IPS-18c (cell line): ENCODE results near the gene ALDH1L1.

ENCODE experiments used
- H3K4me3 ChIP-seq: 2 replicates; pipeline ENCODE4 v1.7.0; 2013; ENCODE audit warnings: low read depth, mild to moderate bottlenecking, low read length, moderate library complexity; ENCODE audit not compliant: insufficient read depth
- H3K9me3 ChIP-seq: one replicate; pipeline ENCODE4 v1.6.1; 2013; ENCODE audit warnings: mild to moderate bottlenecking, low read length, moderate library complexity; ENCODE audit not compliant: control insufficient read depth, insufficient read depth

ALDH1L1 gene

DNA sequence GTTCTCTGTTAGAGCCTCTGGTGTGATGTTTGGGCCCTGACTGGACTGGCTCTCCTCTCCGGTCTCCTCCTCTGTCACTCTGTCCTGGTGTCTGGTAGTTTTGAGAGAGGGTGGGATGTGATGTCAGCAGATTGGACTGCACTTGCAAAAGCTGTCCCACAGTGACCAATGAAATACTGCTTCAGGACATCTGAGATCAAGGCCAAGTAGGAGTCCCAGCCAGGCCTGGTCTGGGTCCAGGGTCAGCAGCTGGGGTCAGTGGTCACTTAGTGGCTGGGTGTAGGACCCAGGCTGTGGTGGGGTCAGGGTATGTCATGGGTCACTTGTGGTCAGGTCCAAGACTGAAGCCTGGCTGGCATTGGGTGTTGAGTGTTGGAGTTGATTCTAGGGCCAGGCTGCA, 20.9 kb downstream of the ALDH1L1 start:
- Histone ChIP-seq H3K4me3 (no peak overlapping the region), H3K9me3 (no peaks in the 10 kb centered on the region)

DNA sequence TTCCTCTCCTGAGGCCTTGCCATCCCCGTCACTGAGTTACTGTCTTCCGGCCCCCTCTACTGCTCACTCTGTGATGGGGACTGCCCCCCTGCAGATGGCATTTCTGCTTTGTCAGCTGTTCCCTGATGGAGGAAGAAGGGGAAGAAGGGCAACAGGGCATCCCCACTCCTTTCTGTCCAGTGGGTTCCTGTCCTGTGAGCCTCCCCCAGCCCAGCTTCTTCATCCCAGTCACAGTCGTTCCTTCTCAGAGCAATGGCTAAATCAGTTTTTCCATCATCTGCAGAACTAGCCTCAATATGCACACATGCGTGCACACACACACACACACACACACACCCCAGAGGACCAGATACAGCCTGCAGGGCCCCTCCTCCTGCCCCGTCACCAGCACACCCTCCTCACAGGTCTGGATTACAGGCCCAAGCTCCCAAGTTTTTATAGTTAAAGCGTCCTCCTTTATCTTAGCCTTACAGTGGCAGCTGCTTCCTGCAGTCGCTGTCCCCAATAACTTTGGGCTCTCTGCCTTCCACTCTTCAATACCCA, 21.4 kb downstream of the ALDH1L1 start:
- Histone ChIP-seq H3K4me3 (no peak overlapping the region), H3K9me3 (no peaks in the 10 kb centered on the region)

- H3K4me3 ChIP-seq, result no peak overlapping the region
- no peaks in the 10 kb centered on the region for H3K9me3 ChIP-seq
These were observed 22.1 kb downstream of the ALDH1L1 start for GRCh38 chr3:126158016-126158911.

DNA sequence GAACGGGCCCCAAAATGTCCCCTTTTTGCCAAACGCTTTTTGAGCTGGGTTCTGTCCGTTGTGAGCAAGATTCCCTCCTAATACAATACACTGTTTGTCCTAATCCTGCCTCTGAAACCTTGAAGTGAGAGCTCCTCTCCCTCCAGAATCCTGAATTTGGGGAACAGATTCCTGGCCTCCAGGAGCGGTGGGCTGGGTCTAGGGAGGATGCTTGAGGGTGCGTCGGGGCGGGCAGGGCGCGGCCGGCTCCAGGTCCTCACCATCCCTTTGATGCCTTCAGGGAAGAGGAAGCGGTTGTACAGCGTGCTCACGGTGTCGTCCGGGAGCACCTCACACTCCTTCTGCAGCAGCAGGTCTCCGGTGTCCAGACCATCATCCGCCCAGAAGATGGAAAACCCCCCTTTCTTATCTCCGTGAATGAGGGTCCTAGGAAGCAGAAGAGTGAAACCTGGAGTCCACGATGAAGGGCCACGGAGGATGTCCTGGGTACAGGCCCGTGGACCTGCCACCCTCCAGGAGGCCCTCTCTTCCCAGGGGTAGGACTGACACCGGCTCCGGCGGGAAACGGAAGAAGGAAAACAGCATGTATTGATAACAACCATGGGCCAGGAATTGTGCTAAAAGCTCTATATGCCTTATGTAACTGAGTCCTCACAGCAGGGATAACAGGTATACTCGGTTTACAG, 23.2 kb downstream of the ALDH1L1 start:
- H3K9me3 ChIP-seq, result no peaks in the 10 kb centered on the region
- no peak overlapping the region for H3K4me3 ChIP-seq

GRCh38 chr3:126156468-126156867, 23.9 kb downstream of the ALDH1L1 start:
- Histone ChIP-seq H3K9me3 (no peaks in the 10 kb centered on the region), H3K4me3 (no peak overlapping the region)

DNA sequence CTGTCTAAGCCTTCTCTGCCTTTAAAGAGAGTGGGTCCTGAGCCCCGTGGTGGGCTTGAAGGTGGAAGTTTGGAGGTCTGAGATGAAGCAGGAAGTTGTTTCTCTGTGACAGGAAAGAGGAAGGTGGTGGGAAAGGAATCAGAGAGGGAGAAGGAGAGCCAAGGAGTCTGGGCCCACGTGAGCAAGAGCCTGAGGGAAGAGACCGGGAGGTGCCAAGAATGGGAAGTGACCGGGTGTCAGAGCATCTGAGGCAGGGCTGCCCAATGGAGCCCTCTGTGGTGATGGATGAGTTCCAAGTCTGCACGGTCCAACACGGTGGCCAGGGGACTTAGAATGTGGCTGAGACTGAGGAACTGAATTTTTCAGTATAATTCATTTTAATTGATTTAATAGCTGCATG, 24.6 kb downstream of the ALDH1L1 start:
- H3K9me3 ChIP-seq, result no peaks in the 10 kb centered on the region
- no peak overlapping the region for H3K4me3 ChIP-seq

DNA sequence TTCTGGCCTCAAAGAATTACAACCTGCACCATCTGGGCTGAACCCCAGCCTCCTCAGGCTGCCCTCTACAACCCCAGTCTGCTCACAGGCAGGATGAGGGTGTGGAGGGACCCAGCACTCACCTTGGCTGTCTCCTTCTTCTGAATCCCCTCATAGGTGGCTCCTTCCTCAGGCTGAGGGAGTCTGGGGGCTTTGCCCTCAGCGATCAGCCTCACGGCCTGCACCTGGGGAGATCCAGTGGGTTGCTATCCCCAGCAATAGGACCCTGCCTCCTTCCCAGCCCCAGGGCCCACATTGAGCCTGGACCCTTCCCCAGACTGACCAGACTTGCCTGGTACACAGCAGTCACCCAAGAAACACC, 25.1 kb downstream of the ALDH1L1 start:
- H3K4me3 ChIP-seq, result no peak overlapping the region

DNA sequence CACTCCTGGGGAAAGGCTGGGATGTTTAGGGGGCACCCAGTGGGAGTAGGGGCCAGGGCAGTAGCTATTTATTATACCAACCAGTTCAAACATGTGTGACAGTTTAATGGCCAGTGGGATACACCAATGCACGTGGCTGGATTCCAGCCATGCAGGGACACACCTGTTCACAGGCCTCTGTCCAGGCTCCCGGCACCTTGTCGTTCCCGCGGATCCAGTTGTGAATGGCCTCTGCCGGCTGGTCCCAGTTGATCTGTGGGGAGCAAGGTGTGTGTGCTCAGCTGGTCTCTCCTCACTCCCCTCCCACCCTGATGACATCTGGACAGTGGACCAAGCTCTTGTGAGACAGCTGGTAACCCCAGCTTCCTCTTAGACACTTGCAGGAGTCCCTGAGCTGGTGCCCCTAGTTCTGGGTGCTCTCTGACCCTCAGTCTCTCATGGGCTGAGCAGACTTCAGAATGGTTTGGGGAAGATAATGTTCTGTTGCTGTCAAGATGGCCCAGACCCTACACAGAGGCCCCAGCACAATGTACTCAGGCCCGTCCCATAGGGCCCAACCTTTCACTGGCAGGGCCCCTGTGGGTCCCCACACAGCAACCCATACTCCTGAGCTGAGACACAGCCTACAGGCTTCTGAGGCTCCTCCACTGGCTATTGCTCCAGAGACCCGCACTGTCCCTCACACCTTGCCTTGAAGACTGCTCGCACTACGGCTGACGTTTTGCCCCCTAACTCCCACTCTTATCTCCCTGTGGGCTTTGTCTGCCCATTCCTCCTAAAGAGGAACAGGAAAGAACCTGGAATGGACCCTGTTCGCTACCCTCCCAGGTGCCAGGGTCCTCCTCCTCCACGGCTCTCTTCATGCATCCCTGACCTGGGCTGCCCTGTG, 25.8 kb downstream of the ALDH1L1 start:
- H3K9me3 ChIP-seq, result no peaks in the 10 kb centered on the region
- no peak overlapping the region for H3K4me3 ChIP-seq

More for the DNA sequence above, 25.1 kb downstream of the ALDH1L1 start:
- H3K9me3 ChIP-seq, result no peaks in the 10 kb centered on the region

- Histone ChIP-seq H3K4me3 (no peak overlapping the region), H3K9me3 (no peaks in the 10 kb centered on the region)
These were observed 26.6 kb downstream of the ALDH1L1 start for GRCh38 chr3:126153695-126154360.

- Histone ChIP-seq H3K4me3 (no peak overlapping the region), H3K9me3 (no peaks in the 10 kb centered on the region)
These were observed 27.3 kb downstream of the ALDH1L1 start for GRCh38 chr3:126152901-126153694.

GRCh38 chr3:126152458-126152857, 27.9 kb downstream of the ALDH1L1 start:
- H3K4me3 ChIP-seq, result no peak overlapping the region
- no peaks in the 10 kb centered on the region for H3K9me3 ChIP-seq

DNA sequence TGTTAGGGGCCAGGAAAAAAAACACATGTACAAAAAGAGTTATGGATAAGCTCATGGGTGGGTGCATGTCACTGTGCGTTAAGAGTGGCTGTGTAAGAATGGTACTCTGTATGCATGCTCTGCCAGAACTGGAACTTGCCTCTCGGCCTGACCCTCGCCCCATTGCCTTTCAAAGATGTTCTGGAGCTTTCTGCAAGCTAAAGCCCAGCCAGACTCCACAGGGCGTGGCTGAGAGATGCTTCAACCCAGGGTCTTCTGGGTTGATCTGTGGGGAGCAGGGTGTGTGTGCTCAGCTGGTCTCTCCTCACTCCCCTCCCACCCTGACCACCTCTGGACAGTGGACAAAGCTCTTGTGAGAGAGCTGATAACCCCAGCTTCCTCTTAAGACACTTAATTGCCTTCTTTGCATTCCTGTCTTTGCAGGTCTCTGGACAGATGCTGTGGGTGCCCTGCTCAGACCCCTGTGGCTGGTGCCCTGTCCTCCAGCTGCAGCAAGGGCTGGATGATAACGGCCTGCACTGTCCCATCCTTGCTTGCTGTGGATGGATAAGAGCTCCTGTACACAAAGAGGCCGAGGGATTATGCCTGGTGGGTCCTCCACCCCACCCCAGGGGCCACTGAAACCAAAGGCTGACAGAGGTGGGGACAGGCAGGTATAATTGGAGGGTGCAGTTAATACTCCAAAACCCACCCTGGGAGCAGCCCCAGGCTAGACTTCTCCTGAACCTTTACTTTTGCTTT, 28.7 kb downstream of the ALDH1L1 start:
- H3K4me3 ChIP-seq, result no peak overlapping the region
- no peaks in the 10 kb centered on the region for H3K9me3 ChIP-seq

DNA sequence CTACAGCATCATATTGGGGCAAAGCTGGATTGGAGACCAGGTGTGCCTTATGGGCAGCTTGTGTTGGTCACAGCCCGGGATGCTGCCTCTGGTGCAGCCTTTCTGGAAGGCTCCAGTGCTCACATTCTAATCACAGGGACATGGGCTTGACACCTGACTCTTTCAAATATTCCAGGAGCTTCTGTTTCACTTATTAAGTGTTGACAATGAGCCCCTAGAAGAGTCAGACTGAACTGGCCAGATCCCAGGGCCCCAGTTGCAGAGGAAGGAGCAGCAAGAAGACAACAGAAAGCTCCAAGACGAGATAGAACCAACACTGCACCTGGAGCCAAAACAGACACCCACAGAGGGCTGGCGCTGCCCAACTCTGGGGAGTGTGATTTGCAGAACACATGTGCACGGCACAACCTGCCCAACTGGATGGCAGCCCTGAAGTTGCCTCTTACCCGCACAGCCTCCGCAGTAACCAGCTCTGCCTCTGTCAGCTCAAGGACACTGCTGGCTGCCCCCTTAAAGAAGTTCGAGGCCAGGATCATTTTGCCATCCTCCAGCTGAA, 30.3 kb downstream of the ALDH1L1 start:
- no peaks in the 10 kb centered on the region for H3K9me3 ChIP-seq
- H3K4me3 ChIP-seq, result no peak overlapping the region

DNA sequence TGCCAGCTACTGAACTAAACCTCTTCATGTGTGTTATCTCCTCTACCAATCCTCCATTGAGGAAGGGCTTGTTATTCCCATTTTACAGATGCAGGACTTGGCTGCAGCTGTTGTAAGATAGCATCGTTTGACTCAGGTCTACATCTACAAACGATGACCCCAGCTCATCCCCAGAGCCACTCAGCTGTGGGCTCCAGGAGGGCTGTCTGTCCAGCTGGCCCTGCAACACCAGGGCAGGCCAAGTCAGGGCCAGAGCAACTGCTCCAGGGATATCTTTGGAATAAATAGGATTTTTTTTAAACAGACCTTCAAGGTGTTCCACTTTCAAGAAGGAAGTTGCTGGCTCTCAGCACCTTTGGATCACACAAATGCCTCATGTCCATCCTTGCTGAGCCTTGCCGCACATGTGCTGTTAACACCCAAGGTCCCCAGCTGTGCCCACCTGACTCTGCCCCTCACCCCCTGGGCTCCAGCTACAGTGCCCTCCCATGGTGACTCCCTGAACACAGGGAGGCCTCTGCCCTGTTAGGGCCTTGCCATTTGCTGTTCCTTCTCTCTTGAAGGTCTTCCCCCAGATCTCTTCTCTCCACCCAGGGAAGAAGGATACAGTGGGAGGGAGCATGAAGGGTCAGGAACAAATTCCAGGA, 31.0 kb downstream of the ALDH1L1 start:
- Histone ChIP-seq H3K9me3 (no peaks in the 10 kb centered on the region), H3K4me3 (no peak overlapping the region)
